K562 (cell line): ENCODE data around the gene SPDYE16. TPM values are rescaled to one million over a fixed set of nuclear protein-coding genes. Genes with fewer than 3 reads are reported as not detected.
"Not testable (repeated sequence)": the region's sequence is repeated elsewhere in the genome, so short reads cannot be mapped to it uniquely, and the experiment has no call there.

Experiments used
- ATAC-seq: fragments of 200-7000 bp; cut with Tn5 transposase; 3 replicates; pipeline ENCODE4 v1.9.1; 2020; ENCODE audit warnings: moderate library complexity
- BruUV-seq: library from RNA; stranded (reverse); fragments of 400-500 nt; replicated peaks from 2 replicates; lab custom pipeline; 2021; lab: Mats Ljungman, UMichigan
- CTCF ChIA-PET: fragments of 300-600 bp; formaldehyde crosslinking; extraction: SDS; loops from one replicate; lab custom pipeline; 2021; ENCODE audit warnings: low intra/inter-chr PET ratio; lab: Yijun Ruan, JAX
- POLR2A ChIA-PET: fragments of 300-600, 350-650 bp; sonication (Branson Sonifier 250); formaldehyde crosslinking; extraction: SDS; loops from one replicate; lab custom pipeline; 2021; ENCODE audit warnings: antibody characterized with exemption, inconsistent platforms; lab: Yijun Ruan, JAX
- DNase-seq, 4 experiments: peaks; one replicate each; pipeline versions ENCODE4 v3.0.0 to v3.0.0-alpha.2; 2011 to 2018; ENCODE audit warnings: low spot score in 3 of 4, mixed read lengths in 3 of 4; ENCODE audit errors: extremely low read depth in 1 of 4
- FAIRE-seq: peaks from 2 replicates; lab custom pipeline; 2011; peaks lifted over from hg19 to GRCh38; lab: Jason Lieb, UNC
- H2AFZ ChIP-seq: 2 replicates; pipeline ENCODE4 v1.6.0; 2011; ENCODE audit warnings: low read depth, low read length, control low read depth, inconsistent platforms
- H3K27ac ChIP-seq: fragments of 200-600 bp; 3 replicates; pipeline ENCODE4 v1.8.0; 2011; ENCODE audit warnings: low read depth, mild to moderate bottlenecking, control low read depth, inconsistent platforms, low read length, moderate library complexity, mixed read lengths; ENCODE audit errors: extremely low read depth
- H3K27me3 ChIP-seq, 2 experiments: fragments of 300-600 bp in 1 of 2; 2 replicates in 1 of 2; 3 replicates in 1 of 2; pipeline versions ENCODE4 v1.6.0 to v1.8.0; 2011; ENCODE audit warnings: inconsistent platforms in 2 of 2, low read length in 2 of 2, mild to moderate bottlenecking in 1 of 2, mixed read lengths in 1 of 2, moderate library complexity in 1 of 2; ENCODE audit not compliant: control insufficient read depth in 2 of 2, insufficient read depth in 2 of 2
- H3K36me3 ChIP-seq: fragments of 300-600 bp; 3 replicates; pipeline ENCODE4 v1.8.0; 2011; ENCODE audit warnings: mild to moderate bottlenecking, low read length, inconsistent platforms; ENCODE audit not compliant: control insufficient read depth, insufficient read depth
- H3K4me1 ChIP-seq, 2 experiments: fragments of 200-600 bp in 1 of 2; replicated peaks in 1 of 2; 2 replicates in 1 of 2; 3 replicates in 1 of 2; pipeline versions ENCODE4 v1.5.1 to v1.8.0; 2011; ENCODE audit warnings: inconsistent platforms in 2 of 2, low read length in 2 of 2, mild to moderate bottlenecking in 1 of 2, mixed read lengths in 1 of 2, moderate library complexity in 1 of 2; ENCODE audit not compliant: control insufficient read depth in 2 of 2, insufficient read depth in 2 of 2
- H3K4me2 ChIP-seq: 2 replicates; pipeline ENCODE4 v1.6.1; 2011; ENCODE audit warnings: low read length, control low read depth, inconsistent platforms, mixed read lengths; ENCODE audit not compliant: insufficient read depth
- H3K4me3 ChIP-seq: fragments of 200-600 bp; sonication (generic), shearing (Covaris generic); 2 replicates; pipeline ENCODE4 v1.5.1; 2016; ENCODE audit warnings: control low read depth, inconsistent platforms
- H3K79me2 ChIP-seq: fragments of 200-600 bp; 3 replicates; pipeline ENCODE4 v1.8.0; 2011; ENCODE audit warnings: low read length, inconsistent platforms; ENCODE audit not compliant: control insufficient read depth, insufficient read depth
- H3K9ac ChIP-seq, 2 experiments: 2 replicates each; pipeline versions ENCODE4 v1.6.0 to v1.6.1; 2011; ENCODE audit warnings: low read depth in 2 of 2, low read length in 2 of 2, control low read depth in 1 of 2, inconsistent platforms in 1 of 2, mild to moderate bottlenecking in 1 of 2, mixed read lengths in 1 of 2; ENCODE audit not compliant: insufficient read depth in 1 of 2
- H3K9me1 ChIP-seq: one replicate; pipeline ENCODE4 v1.6.0; 2011; ENCODE audit warnings: inconsistent platforms, mild to moderate bottlenecking, low read length, moderate library complexity; ENCODE audit not compliant: control insufficient read depth, insufficient read depth
- H3K9me3 ChIP-seq: replicated peaks from 2 replicates; pipeline ENCODE4 v1.5.1; 2011; ENCODE audit warnings: low read depth, low read length, inconsistent platforms; ENCODE audit not compliant: control insufficient read depth, insufficient read depth
- H4K20me1 ChIP-seq: replicated peaks from 2 replicates; pipeline ENCODE4 v1.6.1; 2011; ENCODE audit warnings: low read length, inconsistent platforms, mixed read lengths; ENCODE audit not compliant: control insufficient read depth, insufficient read depth
- JUN ChIP-seq, 2 experiments: sonication (generic) in 1 of 2; formaldehyde crosslinking in 1 of 2; IDR thresholded peaks; 2 replicates each; pipeline versions ENCODE4 v1.6.1 to v1.8.0; 2012 to 2022; ENCODE audit warnings: borderline replicate concordance in 2 of 2, mild to moderate bottlenecking in 2 of 2, improper control_type of control experiment in 1 of 2, low read depth in 1 of 2, low read length in 1 of 2, missing genetic modification reagents in 1 of 2
- POLR2G ChIP-seq: fragments of 200-400 bp; formaldehyde crosslinking; IDR thresholded peaks from 2 replicates; pipeline ENCODE4 v1.6.1; 2017; ENCODE audit warnings: low read depth, mild to moderate bottlenecking, antibody characterized with exemption, low read length, moderate library complexity
- ZNF311 ChIP-seq: fragments of 250-450 bp; sonication (Bioruptor Pico); IDR thresholded peaks from 2 replicates; pipeline ENCODE4 v1.4.0; 2020; ENCODE audit warnings: mild to moderate bottlenecking, moderate library complexity
- WGBS: fragments of 100-300 bp; shearing (Covaris generic); methylation state at CpG from one replicate; pipeline ENCODE4 v1.1.6; 2016; ENCODE audit warnings: low coverage, mixed read lengths; ENCODE audit not compliant: insufficient coverage; ENCODE audit errors: missing lambda C conversion rate; 5-methylcytosine and 5-hydroxymethylcytosine counted together
- in situ Hi-C: fragments of 300-500 bp; cut with MboI; formaldehyde crosslinking; loops from 4 replicates; pipeline ENCODE4 v1.15.0; 2018; ENCODE audit warnings: inconsistent platforms, mixed read lengths
- intact Hi-C: fragments of 100-400 bp; cut with micrococcal nuclease; formaldehyde crosslinking; loops from 2 replicates; pipeline ENCODE4 v1.14.2; 2022
- polyA plus RNA-seq, 8 experiments: library from polyadenylated mRNA; depleted of rRNA in 4 of 8; stranded (reverse) in 5 of 8; unstranded in 3 of 8; fragments of >200 nt; fragmentation: Nextera tagmentation in 2 of 8; fragmentation: Illumina TruSeq in 1 of 8; extraction: Ambion mirVana in 2 of 8; extraction: Trizol in 1 of 8; gene quantifications; 2 replicates each; pipeline versions ENCODE4 v1.2.1 to v1.2.3, GENCODE V29; 2011 to 2014; ENCODE audit warnings: inconsistent platforms in 1 of 8, missing spikeins in 1 of 8
- total RNA-seq, 7 experiments: library from RNA; depleted of rRNA in 6 of 7; stranded (reverse); fragments of >200 nt in 6 of 7; fragmentation: Illumina TruSeq in 2 of 7; extraction: Trizol in 2 of 7; gene quantifications; 2 replicates each; pipeline versions ENCODE4 v1.2.1 to v1.2.3, GENCODE V29; 2011 to 2021; ENCODE audit warnings: low replicate concordance in 1 of 7

Gene SPDYE16
- total and polyA plus RNA-seq, 9 of the 15 experiments (the other 6 are each of a cell fraction or from before 2014, with no cell fraction given): 0.04 to 0.13 (median 0.06) TPM; not detected in 4

GRCh38 chr7:76505168-76506080, 37.7 kb downstream of the SPDYE16 start:
- Histone ChIP-seq H3K36me3 (peaks cover 7% of the 10 kb centered on the region; the same call in 1 of the 3 replicates), H3K4me3 (no peak overlapping the region), H3K4me2 (no peak overlapping the region), H3K27me3 (no peaks in the 10 kb centered on the region), H3K4me1 (peaks cover 0 to 13% of the 10 kb centered on the region in 2 experiments; a peak in 2 of 5 replicates), H2AFZ (no peak overlapping the region), H3K27ac (no peak overlapping the region), H3K9ac (peak overlapping the region in 1 of 2 experiments; percentile 35; a peak in 1 of 4 replicates), H3K9me1 (no peaks in the 10 kb centered on the region), H3K79me2 (no peaks in the 10 kb centered on the region), H4K20me1 (no peaks in the 10 kb centered on the region), H3K9me3 (no peaks in the 10 kb centered on the region)
- WGBS: 92% methylated on average over 31 of the region's 32 CpGs
- ChIA-PET CTCF (no interaction called here), POLR2A (no interaction called here)
- no peak for FAIRE-seq
- in situ Hi-C loops: loop anchor here (10.0 kb wide), 2 partner anchors 71 to 99 kb away; no protein-coding TSS in a partner anchor
- DNase-seq: peak in 2 of 4 experiments; percentile 9
- TF ChIP-seq JUN (IDR thresholded peaks at IDR 0.05; ENCODE audit: borderline replicate concordance, low read depth, low read length) (no peak), JUN (CRISPR knock-in tag; IDR thresholded peaks at IDR 0.05; ENCODE audit: borderline replicate concordance) (no peak), POLR2G (peak; percentile 38; the same call in 1 of the 2 replicates), ZNF311 (CRISPR knock-in tag) (no peak)
- intact Hi-C loops: loop anchor here (10.0 kb wide), 1 partner anchor 489 kb away; no protein-coding TSS in a partner anchor
- no TSS peak for BruUV-seq
- no peak for ATAC-seq

DNA sequence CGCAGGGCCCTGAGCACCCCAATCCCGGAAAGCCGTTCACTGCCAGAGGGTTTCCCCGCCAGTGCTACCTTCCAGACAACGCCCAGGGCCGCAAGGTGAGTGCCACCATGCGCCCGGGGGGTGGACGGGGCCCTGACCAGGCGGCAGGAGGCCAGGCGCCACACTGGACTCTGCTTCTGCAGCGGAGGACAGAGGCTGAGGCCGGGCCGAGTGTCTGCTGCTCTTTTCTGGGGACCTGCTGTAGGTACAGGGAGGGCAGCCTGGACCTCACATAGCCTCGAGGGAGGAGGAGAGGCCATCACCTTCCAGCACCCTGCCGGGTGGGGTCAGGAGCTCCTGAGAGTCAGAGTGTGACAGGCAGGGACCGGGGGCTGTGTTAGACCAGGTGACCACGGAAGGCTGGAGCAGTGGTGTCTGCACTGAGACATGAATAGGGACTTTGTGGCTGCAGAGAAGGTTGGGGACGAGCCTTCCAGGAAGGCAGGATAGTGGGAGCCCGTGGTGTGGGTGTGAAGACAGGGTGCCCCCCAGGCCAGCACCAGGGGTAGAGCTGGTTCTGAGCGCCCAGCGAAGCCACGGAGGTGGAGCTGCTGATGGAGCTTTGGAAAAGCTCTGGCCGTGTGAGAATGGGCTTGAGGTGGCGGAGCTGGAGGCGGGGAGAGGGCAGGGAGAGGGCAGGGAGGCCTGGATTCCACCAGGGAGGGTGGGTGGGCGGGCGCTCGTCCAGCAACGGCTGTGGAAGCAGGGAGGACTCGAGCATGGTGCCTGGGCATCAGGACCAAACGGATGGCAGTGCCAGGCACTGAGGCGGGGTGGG, 38.5 kb downstream of the SPDYE16 start:
- peak in 1 of 4 experiments; percentile 5 for DNase-seq
- H3K27ac ChIP-seq, BruUV-seq, H3K4me3 ChIP-seq, H3K4me2 ChIP-seq, H3K9me1 ChIP-seq, H3K36me3 ChIP-seq, H3K27me3 ChIP-seq, CTCF ChIA-PET, H2AFZ ChIP-seq, H4K20me1 ChIP-seq, FAIRE-seq, POLR2A ChIA-PET, H3K4me1 ChIP-seq, H3K79me2 ChIP-seq, H3K9ac ChIP-seq, H3K9me3 ChIP-seq: not testable (repeated sequence)
- intact Hi-C loops: loop anchor here (10.0 kb wide), 1 partner anchor 490 kb away; no protein-coding TSS in a partner anchor
- in situ Hi-C loops: loop anchor here (5.0 to 10.0 kb wide), 3 partner anchors 70 to 498 kb away; no protein-coding TSS in a partner anchor
- WGBS: 67% methylated on average over 13 of the region's 33 CpGs
- peak; percentile 25 for ATAC-seq

- H3K79me2 ChIP-seq, H3K4me1 ChIP-seq, ATAC-seq, H3K36me3 ChIP-seq, H3K9me1 ChIP-seq, POLR2A ChIA-PET, H3K4me3 ChIP-seq, H4K20me1 ChIP-seq, H3K27ac ChIP-seq, FAIRE-seq, CTCF ChIA-PET, H3K4me2 ChIP-seq, DNase-seq, BruUV-seq, H3K9me3 ChIP-seq, H2AFZ ChIP-seq, H3K27me3 ChIP-seq, H3K9ac ChIP-seq: not testable (repeated sequence)
- intact Hi-C loops (loop anchor here (10.0 kb wide), 1 partner anchor 492 kb away; no protein-coding TSS in a partner anchor), in situ Hi-C loops (loop anchor here (5.0 to 10.0 kb wide), 3 partner anchors 68 to 499 kb away; no protein-coding TSS in a partner anchor)
- WGBS: 85% methylated on average over 5 of the region's 12 CpGs
Observed at GRCh38 chr7:76503244-76503643, 39.9 kb downstream of the SPDYE16 start.
